ENCODE results near the gene LRRC55.

Gene LRRC55

GRCh38 chr11:57237204-57237681 is 55.5 kb downstream of the LRRC55 start, which contains the start of gene APLNR:
TSS of gene APLNR (minus strand) at chr11:57237250. CDS start at chr11:57237004, 246 bp downstream.
- no peak for DNase-seq (ENCODE audit: low spot score)

- no peak for DNase-seq (ENCODE audit: low spot score)
Measured at GRCh38 chr11:57239348-57239747, 57.6 kb downstream of the LRRC55 start.

- DNase-seq (ENCODE audit: low spot score): no peak
Measured at GRCh38 chr11:57240007-57240406, 58.3 kb downstream of the LRRC55 start.

- DNase-seq (ENCODE audit: low spot score): no peak
Measured at GRCh38 chr11:57240757-57241156, 59.0 kb downstream of the LRRC55 start.
